ENCODE measurements around the gene NDUFB4.

NDUFB4 gene

GRCh38 chr3:120641696-120642246 is 45.6 kb downstream of the NDUFB4 start:
- no peak for DNase-seq

GRCh38 chr3:120642368-120642948 is 46.3 kb downstream of the NDUFB4 start:
- DNase-seq, result no peak

- no peak for DNase-seq
Observed at GRCh38 chr3:120645083-120645845, 49.1 kb downstream of the NDUFB4 start.

- DNase-seq, result no peak
Observed at GRCh38 chr3:120646771-120647432, 50.8 kb downstream of the NDUFB4 start.

GRCh38 chr3:120648290-120648689 is 52.2 kb downstream of the NDUFB4 start:
- DNase-seq, result no peak

GRCh38 chr3:120649830-120650233 is 53.7 kb downstream of the NDUFB4 start:
- DNase-seq, result no peak

- no peak for DNase-seq
Observed at GRCh38 chr3:120650311-120650710, 54.2 kb downstream of the NDUFB4 start.

Data from stimulated activated CD4-positive, alpha-beta T cell treated with anti-CD3 and anti-CD28 coated beads, Interleukin-4, amount 100 ng/mL, for 1 hour (primary cell).